GM21717 (cell line): Measurements from ENCODE around the gene RNFT1.
A peak's percentile ranks its signal among the peaks of the same experiment; 100 is the strongest.
"Not testable (repeated sequence)": the region's sequence is repeated elsewhere in the genome, so short reads cannot be mapped to it uniquely, and the experiment has no call there.

Source experiments
- ATAC-seq: cut with Tn5 transposase; IDR thresholded peaks from one replicate; pipeline ENCODE4 v1.9.1; 2021; ENCODE audit warnings: mild to moderate bottlenecking, moderate library complexity; ENCODE audit not compliant: unreplicated experiment

Gene RNFT1

GRCh38 chr17:59964482-59965328 lies at the start of gene RNFT1:
TSS of gene RNFT1 (minus strand) at chr17:59964740. CDS start at chr17:59964663, 77 bp downstream.
- ATAC-seq, result peak; percentile 70

- ATAC-seq, result not testable (repeated sequence)
These were observed 44.8 kb upstream of the RNFT1 start for GRCh38 chr17:60009326-60009725.

- ATAC-seq, result not testable (repeated sequence)
These were observed 43.8 kb upstream of the RNFT1 start for GRCh38 chr17:60008377-60008776.

GRCh38 chr17:60006160-60006559 lies 41.6 kb upstream of the RNFT1 start:
- ATAC-seq, result no peak

GRCh38 chr17:60004561-60004960 lies 40.0 kb upstream of the RNFT1 start:
- ATAC-seq, result not testable (repeated sequence)

- ATAC-seq, result not testable (repeated sequence)
These were observed 37.9 kb upstream of the RNFT1 start for GRCh38 chr17:60002405-60002804.

- not testable (repeated sequence) for ATAC-seq
These were observed 32.1 kb upstream of the RNFT1 start for GRCh38 chr17:59996608-59997007.

GRCh38 chr17:59975166-59975565 lies 10.6 kb upstream of the RNFT1 start:
- not testable (repeated sequence) for ATAC-seq

GRCh38 chr17:59973483-59973882 lies 8.9 kb upstream of the RNFT1 start:
- not testable (repeated sequence) for ATAC-seq

- ATAC-seq, result no peak
These were observed 8.2 kb upstream of the RNFT1 start for GRCh38 chr17:59972778-59973177.

- not testable (repeated sequence) for ATAC-seq
These were observed 7.2 kb upstream of the RNFT1 start for GRCh38 chr17:59971771-59972170.

GRCh38 chr17:59963738-59964481 lies 630 bp downstream of the RNFT1 start:
- ATAC-seq, result peak; percentile 18

- ATAC-seq, result no peak
These were observed 1.7 kb downstream of the RNFT1 start for GRCh38 chr17:59962739-59963318.

- not testable (repeated sequence) for ATAC-seq
These were observed 5.0 kb downstream of the RNFT1 start for GRCh38 chr17:59959574-59959973.

- ATAC-seq, result no peak
These were observed 9.7 kb downstream of the RNFT1 start for GRCh38 chr17:59954856-59955255.

- ATAC-seq, result no peak
These were observed 14.5 kb downstream of the RNFT1 start for GRCh38 chr17:59950049-59950448.

GRCh38 chr17:59947310-59947709 lies 17.2 kb downstream of the RNFT1 start:
- not testable (repeated sequence) for ATAC-seq

- ATAC-seq, result not testable (repeated sequence)
These were observed 18.1 kb downstream of the RNFT1 start for GRCh38 chr17:59946433-59946832.

- ATAC-seq, result no peak
These were observed 23.4 kb downstream of the RNFT1 start for GRCh38 chr17:59941131-59941530.

- not testable (repeated sequence) for ATAC-seq
These were observed 23.8 kb downstream of the RNFT1 start for GRCh38 chr17:59940697-59941096.

GRCh38 chr17:59933317-59933716 lies 31.2 kb downstream of the RNFT1 start:
- not testable (repeated sequence) for ATAC-seq
